ENCODE results near the gene AKAP11. TPM values are rescaled to one million over a fixed set of nuclear protein-coding genes. Genes with fewer than 3 reads are reported as not detected.

The AKAP11 gene
- polyA plus RNA-seq, 1 donor (not counting 4 experiments of a cell fraction or from before 2014, with no cell fraction given): 17.4 TPM

DNA sequence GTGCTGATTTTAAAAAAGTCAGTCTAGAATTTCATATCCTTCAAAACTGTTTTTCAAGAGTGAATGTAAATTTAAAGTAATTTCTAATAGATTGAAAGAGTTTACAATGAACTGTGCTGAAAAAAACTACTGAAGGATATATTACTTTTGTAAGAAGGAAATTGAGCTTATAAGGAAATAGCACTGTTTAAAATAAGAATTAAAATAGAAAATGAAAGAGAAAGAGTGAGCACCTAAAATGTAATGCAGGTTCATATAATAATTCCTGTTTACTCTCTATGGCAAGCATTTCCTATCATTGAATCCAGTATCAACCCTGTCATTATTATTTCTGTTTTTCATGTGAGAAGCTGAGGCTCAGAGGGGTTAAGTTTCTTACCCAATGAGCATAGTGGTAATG, 57.3 kb downstream of the AKAP11 start:
- Histone ChIP-seq H3K27me3 (ENCODE audit: control insufficient read depth, extremely low read depth, insufficient read depth, low read length) (no peaks in the 10 kb centered on the region), H3K9me1 (ENCODE audit: control insufficient read depth, extremely low read depth, insufficient read depth, low read length) (no peaks in the 10 kb centered on the region), H3K27ac (ENCODE audit: control insufficient read depth, insufficient read depth, low read length) (no peak overlapping the region), H3K4me1 (ENCODE audit: control insufficient read depth, extremely low read depth, insufficient read depth, low read length) (no peaks in the 10 kb centered on the region), H3K36me3 (ENCODE audit: control insufficient read depth in 2 of 2, extremely low read depth in 1 of 2, insufficient read depth in 2 of 2, low read length in 2 of 2) (no peaks in the 10 kb centered on the region), H3K9ac (ENCODE audit: control insufficient read depth, extremely low read depth, insufficient read depth, low read length) (no peak overlapping the region), H3K9me3 (ENCODE audit: control insufficient read depth, low read depth, low read length) (no peaks in the 10 kb centered on the region), H3K4me2 (ENCODE audit: control insufficient read depth, extremely low read depth, insufficient read depth, low read depth, low read length) (no peak overlapping the region), H2AFZ (ENCODE audit: control insufficient read depth, low read length) (no peak overlapping the region), H3K4me3 (ENCODE audit: control insufficient read depth in 2 of 3, extremely low read depth in 1 of 3, insufficient read depth in 2 of 3, low read depth in 1 of 3, low read length in 3 of 3) (no peak overlapping the region), H3K79me2 (ENCODE audit: control insufficient read depth, insufficient read depth, low read length) (no peaks in the 10 kb centered on the region), H4K20me1 (ENCODE audit: control insufficient read depth, extremely low read depth, insufficient read depth, low read length) (no peaks in the 10 kb centered on the region)
- TF ChIP-seq EZH2 (IDR thresholded peaks at IDR 0.05; ENCODE audit: low read length): no peak
- no peak for TF ChIP-seq CTCF (optimal IDR thresholded peaks at IDR 0.05 in 1 of 3, IDR thresholded peaks at IDR 0.05 in 1 of 3, conservative IDR thresholded peaks at IDR 0.05 in 1 of 3; ENCODE audit: extremely low read depth in 1 of 3, insufficient read depth in 2 of 3, low read length in 3 of 3)
- DNase-seq (ENCODE audit: low read depth, low spot score) (no peak), FAIRE-seq (no peak)
- dilution Hi-C loops (cut with MboI; ENCODE audit: extremely low pct_ligation_motif_present, low sequenced_read_pairs): no loop called here

- Histone ChIP-seq H3K79me2 (ENCODE audit: control insufficient read depth, insufficient read depth, low read length) (no peaks in the 10 kb centered on the region), H3K4me3 (ENCODE audit: control insufficient read depth in 2 of 3, extremely low read depth in 1 of 3, insufficient read depth in 2 of 3, low read depth in 1 of 3, low read length in 3 of 3) (no peak overlapping the region), H3K9me3 (ENCODE audit: control insufficient read depth, low read depth, low read length) (no peaks in the 10 kb centered on the region), H3K4me2 (ENCODE audit: control insufficient read depth, extremely low read depth, insufficient read depth, low read depth, low read length) (no peak overlapping the region), H2AFZ (ENCODE audit: control insufficient read depth, low read length) (no peak overlapping the region), H3K4me1 (ENCODE audit: control insufficient read depth, extremely low read depth, insufficient read depth, low read length) (no peaks in the 10 kb centered on the region), H4K20me1 (ENCODE audit: control insufficient read depth, extremely low read depth, insufficient read depth, low read length) (no peaks in the 10 kb centered on the region), H3K27me3 (ENCODE audit: control insufficient read depth, extremely low read depth, insufficient read depth, low read length) (no peaks in the 10 kb centered on the region), H3K36me3 (ENCODE audit: control insufficient read depth in 2 of 2, extremely low read depth in 1 of 2, insufficient read depth in 2 of 2, low read length in 2 of 2) (no peaks in the 10 kb centered on the region), H3K9ac (ENCODE audit: control insufficient read depth, extremely low read depth, insufficient read depth, low read length) (no peak overlapping the region), H3K9me1 (ENCODE audit: control insufficient read depth, extremely low read depth, insufficient read depth, low read length) (no peaks in the 10 kb centered on the region), H3K27ac (ENCODE audit: control insufficient read depth, insufficient read depth, low read length) (no peak overlapping the region)
- DNase-seq (ENCODE audit: low read depth, low spot score) (no peak), FAIRE-seq (no peak)
- dilution Hi-C loops (cut with MboI; ENCODE audit: extremely low pct_ligation_motif_present, low sequenced_read_pairs): no loop called here
- TF ChIP-seq EZH2 (IDR thresholded peaks at IDR 0.05; ENCODE audit: low read length) (no peak), CTCF (optimal IDR thresholded peaks at IDR 0.05 in 1 of 3, IDR thresholded peaks at IDR 0.05 in 1 of 3, conservative IDR thresholded peaks at IDR 0.05 in 1 of 3; ENCODE audit: extremely low read depth in 1 of 3, insufficient read depth in 2 of 3, low read length in 3 of 3) (no peak)
Observed at GRCh38 chr13:42331009-42331408, 59.1 kb downstream of the AKAP11 start.
